CD4-positive, alpha-beta T cell treated with Interleukin-21 for 1 hour (primary cell): Measurements from ENCODE around the gene FCRLB.
"Not testable (repeated sequence)": the region's sequence is repeated elsewhere in the genome, so short reads cannot be mapped to it uniquely, and the experiment has no call there.

ENCODE experiments used
- DNase-seq: peaks from one replicate; pipeline ENCODE4 v3.0.0-alpha.2; 2020

Gene FCRLB

GRCh38 chr1:161721738-161722343, 497 bp downstream of the FCRLB start:
- no peak for DNase-seq

DNA sequence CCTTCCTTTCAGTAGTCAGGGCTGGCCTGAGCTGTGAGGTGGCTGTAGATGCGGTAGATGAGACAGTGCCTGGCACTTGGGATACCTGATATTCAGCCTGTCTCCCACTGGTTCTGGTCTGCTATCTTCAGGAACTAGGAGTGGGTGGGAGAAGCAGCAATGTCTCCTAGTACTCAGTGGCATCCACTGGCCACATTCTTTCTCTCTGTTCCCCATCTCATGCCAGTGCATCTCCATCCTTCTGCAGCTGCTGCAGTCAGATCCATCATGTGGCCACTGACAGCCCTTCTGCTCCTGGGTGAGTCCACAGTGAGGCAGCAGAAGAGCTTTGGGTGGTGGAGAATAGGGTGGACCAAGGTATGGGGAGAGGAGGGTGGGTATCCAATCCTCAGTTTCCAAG, 1.1 kb downstream of the FCRLB start:
- no peak for DNase-seq

- DNase-seq, result no peak
Measured at GRCh38 chr1:161723459-161724141, 2.3 kb downstream of the FCRLB start.

- DNase-seq, result not testable (repeated sequence)
Measured at GRCh38 chr1:161725258-161725907, 4.0 kb downstream of the FCRLB start.

- peak; percentile 26 for DNase-seq
Measured at GRCh38 chr1:161725908-161726472, 4.6 kb downstream of the FCRLB start.

DNA sequence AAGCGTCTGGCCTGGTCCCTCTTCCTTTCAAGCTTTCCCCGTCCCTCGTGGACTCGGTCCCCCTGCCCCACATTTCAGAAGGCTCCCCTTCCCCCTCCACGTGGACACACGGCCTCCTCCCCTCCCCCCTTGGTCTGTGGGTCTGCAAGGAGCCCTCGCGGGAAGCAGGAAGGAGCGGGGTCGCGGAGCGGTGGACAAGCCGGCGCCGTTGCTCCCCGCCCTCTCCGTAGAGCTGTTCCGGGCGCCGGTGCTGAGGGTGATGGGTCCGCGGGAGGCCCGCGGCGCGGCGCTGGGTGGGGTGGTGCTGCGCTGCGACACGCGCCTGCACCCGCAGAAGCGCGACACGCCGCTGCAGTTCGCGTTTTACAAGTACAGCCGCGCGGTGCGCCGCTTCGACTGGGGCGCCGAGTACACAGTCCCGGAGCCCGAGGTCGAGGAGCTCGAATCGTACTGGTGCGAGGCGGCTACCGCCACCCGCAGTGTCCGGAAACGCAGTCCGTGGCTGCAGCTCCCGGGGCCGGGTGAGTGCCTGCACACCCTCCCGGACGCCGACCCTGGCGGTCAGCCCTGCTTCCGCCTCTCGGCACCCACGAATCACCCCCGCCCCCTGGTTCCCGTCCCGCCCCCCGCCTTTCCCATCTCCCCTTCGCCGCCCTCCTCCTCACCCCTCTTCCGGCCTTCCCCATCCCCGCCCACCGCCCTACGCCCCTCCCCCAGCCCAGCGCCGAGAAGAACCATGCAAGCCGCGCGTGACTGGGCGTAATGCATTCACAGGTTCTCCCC, 5.3 kb downstream of the FCRLB start:
- DNase-seq, result peak; percentile 77

DNA sequence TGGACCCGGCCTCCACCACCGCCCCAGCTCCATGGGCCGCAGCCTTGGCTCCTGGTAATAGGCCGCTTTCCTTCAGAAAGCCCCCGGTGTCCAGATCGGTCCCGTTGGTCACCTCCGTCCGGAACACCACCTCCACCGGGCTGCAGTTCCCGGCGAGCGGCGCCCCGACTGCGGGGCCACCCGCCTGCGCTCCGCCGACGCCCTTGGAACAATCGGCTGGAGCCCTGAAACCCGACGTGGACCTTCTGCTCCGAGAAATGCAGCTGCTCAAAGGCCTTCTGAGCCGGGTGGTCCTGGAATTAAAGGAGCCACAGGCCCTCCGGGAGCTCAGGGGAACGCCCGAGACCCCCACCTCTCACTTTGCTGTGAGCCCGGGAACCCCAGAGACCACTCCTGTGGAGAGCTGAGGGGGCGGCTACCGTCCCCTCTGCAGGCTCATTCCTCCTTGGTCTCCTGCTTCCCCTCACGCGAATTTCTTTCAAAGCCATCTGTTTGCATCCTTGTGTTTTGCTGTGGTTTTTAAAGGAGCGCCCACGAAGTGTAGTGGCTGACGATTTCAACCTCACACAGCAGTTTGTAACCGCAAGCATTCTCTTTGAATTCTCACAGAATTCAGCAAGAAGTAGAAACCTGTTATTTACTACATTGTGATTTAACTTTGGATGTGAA, 6.0 kb downstream of the FCRLB start:
- DNase-seq, result peak; percentile 60

GRCh38 chr1:161728376-161729226, 7.3 kb downstream of the FCRLB start:
- no peak for DNase-seq

GRCh38 chr1:161730050-161730564, 8.8 kb downstream of the FCRLB start:
- DNase-seq, result no peak

DNA sequence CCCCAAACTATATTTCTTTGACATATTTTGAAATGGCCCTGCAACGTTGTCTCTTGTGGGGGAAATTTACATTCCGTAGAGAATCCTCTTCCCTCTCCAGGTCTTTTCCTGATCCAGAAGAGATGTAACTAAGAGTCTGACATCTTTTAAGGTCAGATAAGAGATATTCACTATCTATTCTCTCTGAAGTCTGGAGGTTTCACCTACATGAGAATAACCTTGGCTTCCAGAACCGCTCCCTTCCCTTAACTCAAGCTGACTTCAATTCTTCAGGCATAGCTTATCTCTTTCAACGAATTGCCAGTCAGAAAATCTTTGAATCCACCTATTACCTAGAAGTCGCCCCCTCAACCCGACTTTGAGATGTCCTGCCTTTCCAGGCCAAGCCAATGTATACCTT, 9.9 kb downstream of the FCRLB start:
- no peak for DNase-seq

DNA sequence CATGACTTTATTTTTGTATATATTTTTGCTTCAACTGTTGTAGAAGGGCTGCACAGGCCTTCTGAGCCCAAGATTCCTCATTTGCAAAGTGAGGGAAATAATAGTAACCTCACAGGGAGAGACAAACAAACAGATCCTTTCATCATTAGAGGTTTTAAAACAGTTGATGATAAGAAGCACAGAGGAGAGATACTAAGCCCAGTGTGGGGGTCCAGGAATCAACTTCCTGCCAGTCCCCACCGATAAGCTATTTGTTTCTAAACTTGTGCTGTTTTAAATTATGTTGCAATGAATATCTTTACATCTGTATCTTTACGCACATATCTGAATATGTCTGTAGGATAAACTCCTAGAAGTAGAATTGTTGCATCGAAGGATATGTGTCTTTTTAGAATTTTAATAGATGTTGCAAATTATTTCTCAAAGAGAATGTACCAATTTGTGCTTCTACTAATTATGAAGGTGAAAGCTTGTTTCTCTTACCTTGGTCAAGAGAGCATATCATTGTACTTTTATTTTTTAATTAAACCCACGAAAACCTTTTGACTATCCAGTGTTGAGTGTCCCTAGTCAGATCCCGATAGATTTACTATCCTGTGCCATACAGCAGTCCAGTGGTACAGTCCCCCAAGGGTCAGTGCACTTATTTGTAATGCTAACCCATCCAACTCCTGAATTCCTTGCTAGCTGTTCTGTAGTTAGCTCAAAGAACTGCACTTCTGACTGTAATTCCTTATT, 10.8 kb downstream of the FCRLB start:
- DNase-seq, result no peak

DNA sequence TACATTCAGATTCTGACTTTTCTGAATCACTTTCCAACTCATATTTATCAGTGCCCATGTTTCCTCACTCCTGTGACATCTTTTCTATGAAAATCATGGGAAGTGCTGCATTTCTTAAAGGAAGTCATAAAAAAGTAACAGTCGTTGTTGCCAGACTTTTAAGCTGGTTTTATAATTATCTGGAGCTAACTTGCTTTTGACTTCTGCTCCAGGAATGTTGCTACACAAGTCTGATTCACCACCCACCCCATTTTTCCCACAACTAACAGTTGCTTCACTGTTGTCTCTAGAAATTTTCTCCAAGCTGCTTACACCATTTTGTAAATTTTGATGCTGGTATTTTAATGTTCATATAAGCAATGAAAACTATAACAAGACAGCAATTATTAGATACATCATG, 12.2 kb downstream of the FCRLB start:
- no peak for DNase-seq

DNA sequence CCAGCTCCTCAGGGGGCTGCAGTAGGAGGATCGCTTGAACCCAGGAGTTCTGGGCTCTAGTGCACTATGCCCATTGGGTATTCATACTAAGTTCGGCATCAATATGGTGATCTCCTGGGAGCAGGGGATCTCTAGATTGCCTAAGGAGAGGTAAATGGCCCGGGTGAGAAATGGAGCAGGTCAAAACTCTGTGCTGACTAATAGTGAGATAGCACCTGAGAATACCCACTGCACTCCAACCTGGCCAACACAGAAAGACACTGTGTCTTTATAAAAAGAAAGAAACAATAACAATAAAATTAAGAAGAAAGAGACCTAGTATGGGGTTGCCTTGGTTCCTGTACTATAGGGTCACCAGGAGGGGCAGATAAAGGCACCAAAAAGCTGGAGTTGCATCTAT, 14.5 kb downstream of the FCRLB start:
- DNase-seq, result no peak

- no peak for DNase-seq
Measured at GRCh38 chr1:161736335-161736969, 15.1 kb downstream of the FCRLB start.

DNA sequence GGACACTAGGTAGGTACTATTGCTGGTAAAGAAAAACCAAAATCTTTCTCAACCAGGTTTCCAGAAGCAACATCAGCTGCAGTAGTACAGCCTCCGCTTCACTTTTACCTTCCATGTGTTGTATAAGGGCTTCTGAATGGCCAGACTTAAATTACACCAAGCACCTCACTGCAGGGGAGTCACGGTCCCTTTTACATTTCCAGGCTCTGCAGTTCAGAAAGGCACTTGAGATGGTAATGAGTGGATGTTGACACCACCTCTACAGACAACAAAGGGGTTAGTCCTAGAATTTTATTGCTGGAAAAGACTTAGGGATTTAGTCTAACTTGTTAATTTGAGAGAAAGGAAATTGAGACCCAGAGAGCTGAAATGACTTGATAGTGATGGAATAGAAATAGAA, 16.3 kb downstream of the FCRLB start:
- no peak for DNase-seq

- DNase-seq, result peak; percentile 67
Measured at GRCh38 chr1:161738627-161739287, 17.4 kb downstream of the FCRLB start.

GRCh38 chr1:161739865-161740566, 18.7 kb downstream of the FCRLB start:
- DNase-seq, result no peak

GRCh38 chr1:161740921-161741320, 19.6 kb downstream of the FCRLB start:
- DNase-seq, result no peak

- DNase-seq, result no peak
Measured at GRCh38 chr1:161743231-161743630, 21.9 kb downstream of the FCRLB start.
